ENCODE measurements around the gene FURIN. TPM values are rescaled to one million over a fixed set of nuclear protein-coding genes. Genes with fewer than 3 reads are reported as not detected.
"Not testable (repeated sequence)": the region's sequence is repeated elsewhere in the genome, so short reads cannot be mapped to it uniquely, and the experiment has no call there.

FURIN gene
- total RNA-seq, 4 donors from 2014 or later = 61.6 to 120 (median 100) TPM

- DNase-seq (ENCODE audit: low spot score in 2 of 2) = peak in 1 of 2 donors; percentile 15
- H3K36me3 ChIP-seq = no peaks in the 10 kb centered on the region
- 81% methylated on average over 7 of the region's 7 CpGs for WGBS
- H3K27ac ChIP-seq = no peak overlapping the region
- H3K4me3 ChIP-seq = no peak overlapping the region
- H3K27me3 ChIP-seq = no peaks in the 10 kb centered on the region
- H3K4me1 ChIP-seq = peaks cover 5% of the 10 kb centered on the region
- H3K9me3 ChIP-seq = no peaks in the 10 kb centered on the region
- TF ChIP-seq POLR2A (IDR thresholded peaks at IDR 0.05) (no peak), EP300 (IDR thresholded peaks at IDR 0.05) (no peak), POLR2AphosphoS5 (IDR thresholded peaks at IDR 0.05) (no peak)
- TF ChIP-seq, protein P1, sequence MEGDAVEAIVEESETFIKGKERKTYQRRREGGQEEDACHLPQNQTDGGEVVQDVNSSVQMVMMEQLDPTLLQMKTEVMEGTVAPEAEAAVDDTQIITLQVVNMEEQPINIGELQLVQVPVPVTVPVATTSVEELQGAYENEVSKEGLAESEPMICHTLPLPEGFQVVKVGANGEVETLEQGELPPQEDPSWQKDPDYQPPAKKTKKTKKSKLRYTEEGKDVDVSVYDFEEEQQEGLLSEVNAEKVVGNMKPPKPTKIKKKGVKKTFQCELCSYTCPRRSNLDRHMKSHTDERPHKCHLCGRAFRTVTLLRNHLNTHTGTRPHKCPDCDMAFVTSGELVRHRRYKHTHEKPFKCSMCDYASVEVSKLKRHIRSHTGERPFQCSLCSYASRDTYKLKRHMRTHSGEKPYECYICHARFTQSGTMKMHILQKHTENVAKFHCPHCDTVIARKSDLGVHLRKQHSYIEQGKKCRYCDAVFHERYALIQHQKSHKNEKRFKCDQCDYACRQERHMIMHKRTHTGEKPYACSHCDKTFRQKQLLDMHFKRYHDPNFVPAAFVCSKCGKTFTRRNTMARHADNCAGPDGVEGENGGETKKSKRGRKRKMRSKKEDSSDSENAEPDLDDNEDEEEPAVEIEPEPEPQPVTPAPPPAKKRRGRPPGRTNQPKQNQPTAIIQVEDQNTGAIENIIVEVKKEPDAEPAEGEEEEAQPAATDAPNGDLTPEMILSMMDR (IDR thresholded peaks at IDR 0.05) = no peak
Measured at GRCh38 chr15:90823455-90823974, 44.9 kb upstream of the FURIN start.

- not testable (repeated sequence) for H3K4me3 ChIP-seq; H3K27ac ChIP-seq; H3K4me1 ChIP-seq; H3K27me3 ChIP-seq; H3K36me3 ChIP-seq; H3K9me3 ChIP-seq; DNase-seq (ENCODE audit: low spot score in 2 of 2)
- WGBS = 94% methylated on average over 21 of the region's 49 CpGs
Measured at GRCh38 chr15:90825115-90825899, 43.1 kb upstream of the FURIN start.

GRCh38 chr15:90826206-90826885 lies 42.0 kb upstream of the FURIN start:
- 87% methylated on average over 26 of the region's 26 CpGs for WGBS

GRCh38 chr15:90826886-90827435 lies 41.4 kb upstream of the FURIN start:
- Histone ChIP-seq H3K4me1 (peaks cover 5% of the 10 kb centered on the region), H3K9me3 (no peaks in the 10 kb centered on the region), H3K36me3 (no peaks in the 10 kb centered on the region), H3K4me3 (no peak overlapping the region), H3K27ac (no peak overlapping the region), H3K27me3 (no peaks in the 10 kb centered on the region)
- no peak for DNase-seq (ENCODE audit: low spot score in 2 of 2)
- 94% methylated on average over 20 of the region's 20 CpGs for WGBS
- TF ChIP-seq POLR2A (IDR thresholded peaks at IDR 0.05) (no peak), EP300 (IDR thresholded peaks at IDR 0.05) (no peak), POLR2AphosphoS5 (IDR thresholded peaks at IDR 0.05) (no peak)
- TF ChIP-seq, protein P1 (IDR thresholded peaks at IDR 0.05) = no peak

More at GRCh38 chr15:90826206-90826885, 42.0 kb upstream of the FURIN start:
- H3K36me3 ChIP-seq; H3K9me3 ChIP-seq; H3K4me1 ChIP-seq; DNase-seq (ENCODE audit: low spot score in 2 of 2); H3K27me3 ChIP-seq; H3K27ac ChIP-seq; H3K4me3 ChIP-seq: not testable (repeated sequence)

DNA sequence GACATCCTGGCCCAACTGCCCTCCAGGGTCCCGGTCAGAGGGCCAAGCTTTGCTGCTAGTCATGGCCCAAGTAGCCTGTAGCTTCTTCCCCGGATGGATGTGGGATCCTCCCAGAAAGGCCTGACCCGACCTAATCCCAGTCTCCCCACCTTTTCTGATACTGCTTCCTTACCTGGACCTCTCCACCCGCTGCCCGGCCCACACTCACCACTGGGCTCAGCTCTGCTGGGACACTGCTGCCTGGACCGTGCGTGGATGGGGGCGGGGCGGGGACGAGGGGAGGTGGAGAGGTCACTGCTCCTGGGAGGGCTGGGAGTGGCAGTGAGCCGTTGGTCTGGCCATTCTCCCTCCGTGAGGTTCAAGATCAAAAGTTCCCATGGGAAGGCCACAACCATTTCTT lies 40.3 kb upstream of the FURIN start:
- WGBS = 69% methylated on average over 7 of the region's 12 CpGs
- Histone ChIP-seq H3K36me3 (no peaks in the 10 kb centered on the region), H3K27me3 (no peaks in the 10 kb centered on the region), H3K4me1 (peaks cover 5% of the 10 kb centered on the region), H3K27ac (no peak overlapping the region), H3K9me3 (no peaks in the 10 kb centered on the region), H3K4me3 (no peak overlapping the region)
- TF ChIP-seq EP300 (IDR thresholded peaks at IDR 0.05) = no peak
- no peak for TF ChIP-seq POLR2AphosphoS5 (IDR thresholded peaks at IDR 0.05)
- TF ChIP-seq, protein P1 (IDR thresholded peaks at IDR 0.05) = no peak
- no peak for TF ChIP-seq POLR2A (IDR thresholded peaks at IDR 0.05)
- no peak for DNase-seq (ENCODE audit: low spot score in 2 of 2)

GRCh38 chr15:90829126-90829525 lies 39.3 kb upstream of the FURIN start:
- no peak overlapping the region for H3K27ac ChIP-seq
- H3K4me3 ChIP-seq = no peak overlapping the region
- DNase-seq (ENCODE audit: low spot score in 2 of 2) = no peak
- no peaks in the 10 kb centered on the region for H3K36me3 ChIP-seq
- no peaks in the 10 kb centered on the region for H3K9me3 ChIP-seq
- TF ChIP-seq POLR2A (IDR thresholded peaks at IDR 0.05) = no peak
- no peak for TF ChIP-seq EP300 (IDR thresholded peaks at IDR 0.05)
- no peak for TF ChIP-seq POLR2AphosphoS5 (IDR thresholded peaks at IDR 0.05)
- TF ChIP-seq, protein P1 (IDR thresholded peaks at IDR 0.05) = no peak
- no peaks in the 10 kb centered on the region for H3K27me3 ChIP-seq
- H3K4me1 ChIP-seq = peaks cover 5% of the 10 kb centered on the region
- 89% methylated on average over 5 of the region's 6 CpGs for WGBS
